ENCODE data around the gene C8B. TPM values are rescaled to one million over a fixed set of nuclear protein-coding genes. Genes with fewer than 3 reads are reported as not detected.

Gene C8B
- total RNA-seq, 1 experiment from 2014 or later: 0.10 TPM

DNA sequence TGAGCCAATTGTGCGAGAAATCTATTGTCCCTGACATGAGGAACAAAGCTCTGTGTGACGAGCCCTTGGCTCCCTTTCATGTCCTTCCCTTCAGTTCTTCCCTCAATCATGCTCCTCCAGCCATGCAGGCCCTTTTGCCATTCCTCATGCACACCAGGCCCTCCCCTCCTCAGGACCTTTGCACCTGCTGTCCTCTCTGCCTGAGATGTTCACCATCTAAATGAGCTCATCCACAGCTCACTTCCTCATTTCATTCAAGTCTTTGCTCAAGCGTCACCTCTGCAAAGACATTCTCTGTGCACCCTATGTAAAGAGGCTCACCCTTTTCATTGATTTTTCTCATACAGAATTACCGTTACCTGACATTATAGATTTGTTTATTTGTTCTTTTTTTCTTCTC, 43.7 kb downstream of the C8B start:
- CTCF ChIA-PET: no interaction called here
- no peak for TF ChIP-seq CBX3 (IDR thresholded peaks at IDR 0.05; ENCODE audit: low read depth)
- TF ChIP-seq, protein P1, sequence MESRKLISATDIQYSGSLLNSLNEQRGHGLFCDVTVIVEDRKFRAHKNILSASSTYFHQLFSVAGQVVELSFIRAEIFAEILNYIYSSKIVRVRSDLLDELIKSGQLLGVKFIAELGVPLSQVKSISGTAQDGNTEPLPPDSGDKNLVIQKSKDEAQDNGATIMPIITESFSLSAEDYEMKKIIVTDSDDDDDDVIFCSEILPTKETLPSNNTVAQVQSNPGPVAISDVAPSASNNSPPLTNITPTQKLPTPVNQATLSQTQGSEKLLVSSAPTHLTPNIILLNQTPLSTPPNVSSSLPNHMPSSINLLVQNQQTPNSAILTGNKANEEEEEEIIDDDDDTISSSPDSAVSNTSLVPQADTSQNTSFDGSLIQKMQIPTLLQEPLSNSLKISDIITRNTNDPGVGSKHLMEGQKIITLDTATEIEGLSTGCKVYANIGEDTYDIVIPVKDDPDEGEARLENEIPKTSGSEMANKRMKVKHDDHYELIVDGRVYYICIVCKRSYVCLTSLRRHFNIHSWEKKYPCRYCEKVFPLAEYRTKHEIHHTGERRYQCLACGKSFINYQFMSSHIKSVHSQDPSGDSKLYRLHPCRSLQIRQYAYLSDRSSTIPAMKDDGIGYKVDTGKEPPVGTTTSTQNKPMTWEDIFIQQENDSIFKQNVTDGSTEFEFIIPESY (IDR thresholded peaks at IDR 0.05; ENCODE audit: extremely low read depth, insufficient replicate concordance, low read length): no peak
- TF ChIP-seq FOSL1 (IDR thresholded peaks at IDR 0.05; ENCODE audit: low read depth): no peak
- no peak for TF ChIP-seq TCF7L2 (IDR thresholded peaks at IDR 0.05; ENCODE audit: borderline replicate concordance, extremely low read depth, insufficient read depth, insufficient read length)
- no peak for TF ChIP-seq SP1 (IDR thresholded peaks at IDR 0.05; ENCODE audit: low read depth)
- no peak for TF ChIP-seq EZH2phosphoT487 (IDR thresholded peaks at IDR 0.05; ENCODE audit: borderline replicate concordance)
- TF ChIP-seq JUND (IDR thresholded peaks at IDR 0.05): no peak
- TF ChIP-seq, protein P2, sequence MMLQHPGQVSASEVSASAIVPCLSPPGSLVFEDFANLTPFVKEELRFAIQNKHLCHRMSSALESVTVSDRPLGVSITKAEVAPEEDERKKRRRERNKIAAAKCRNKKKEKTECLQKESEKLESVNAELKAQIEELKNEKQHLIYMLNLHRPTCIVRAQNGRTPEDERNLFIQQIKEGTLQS (IDR thresholded peaks at IDR 0.05): no peak
- TF ChIP-seq ZNF274 (IDR thresholded peaks at IDR 0.05; ENCODE audit: low read depth, low read length): no peak
- no peak for TF ChIP-seq ZFX (IDR thresholded peaks at IDR 0.05)
- TF ChIP-seq YY1 (IDR thresholded peaks at IDR 0.05; ENCODE audit: extremely low read depth, insufficient replicate concordance, low read depth, low read length): no peak
- no peak for TF ChIP-seq RAD21 (IDR thresholded peaks at IDR 0.05; ENCODE audit: low read depth)
- TF ChIP-seq EGR1 (IDR thresholded peaks at IDR 0.05; ENCODE audit: low read depth): no peak
- no peak for TF ChIP-seq SIN3A (IDR thresholded peaks at IDR 0.05; ENCODE audit: low read depth)
- TF ChIP-seq, protein P3, sequence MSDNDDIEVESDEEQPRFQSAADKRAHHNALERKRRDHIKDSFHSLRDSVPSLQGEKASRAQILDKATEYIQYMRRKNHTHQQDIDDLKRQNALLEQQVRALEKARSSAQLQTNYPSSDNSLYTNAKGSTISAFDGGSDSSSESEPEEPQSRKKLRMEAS (IDR thresholded peaks at IDR 0.05): no peak
- TF ChIP-seq, protein P4, sequence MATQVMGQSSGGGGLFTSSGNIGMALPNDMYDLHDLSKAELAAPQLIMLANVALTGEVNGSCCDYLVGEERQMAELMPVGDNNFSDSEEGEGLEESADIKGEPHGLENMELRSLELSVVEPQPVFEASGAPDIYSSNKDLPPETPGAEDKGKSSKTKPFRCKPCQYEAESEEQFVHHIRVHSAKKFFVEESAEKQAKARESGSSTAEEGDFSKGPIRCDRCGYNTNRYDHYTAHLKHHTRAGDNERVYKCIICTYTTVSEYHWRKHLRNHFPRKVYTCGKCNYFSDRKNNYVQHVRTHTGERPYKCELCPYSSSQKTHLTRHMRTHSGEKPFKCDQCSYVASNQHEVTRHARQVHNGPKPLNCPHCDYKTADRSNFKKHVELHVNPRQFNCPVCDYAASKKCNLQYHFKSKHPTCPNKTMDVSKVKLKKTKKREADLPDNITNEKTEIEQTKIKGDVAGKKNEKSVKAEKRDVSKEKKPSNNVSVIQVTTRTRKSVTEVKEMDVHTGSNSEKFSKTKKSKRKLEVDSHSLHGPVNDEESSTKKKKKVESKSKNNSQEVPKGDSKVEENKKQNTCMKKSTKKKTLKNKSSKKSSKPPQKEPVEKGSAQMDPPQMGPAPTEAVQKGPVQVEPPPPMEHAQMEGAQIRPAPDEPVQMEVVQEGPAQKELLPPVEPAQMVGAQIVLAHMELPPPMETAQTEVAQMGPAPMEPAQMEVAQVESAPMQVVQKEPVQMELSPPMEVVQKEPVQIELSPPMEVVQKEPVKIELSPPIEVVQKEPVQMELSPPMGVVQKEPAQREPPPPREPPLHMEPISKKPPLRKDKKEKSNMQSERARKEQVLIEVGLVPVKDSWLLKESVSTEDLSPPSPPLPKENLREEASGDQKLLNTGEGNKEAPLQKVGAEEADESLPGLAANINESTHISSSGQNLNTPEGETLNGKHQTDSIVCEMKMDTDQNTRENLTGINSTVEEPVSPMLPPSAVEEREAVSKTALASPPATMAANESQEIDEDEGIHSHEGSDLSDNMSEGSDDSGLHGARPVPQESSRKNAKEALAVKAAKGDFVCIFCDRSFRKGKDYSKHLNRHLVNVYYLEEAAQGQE (IDR thresholded peaks at IDR 0.05; ENCODE audit: low read depth): no peak
- Histone ChIP-seq H3K4me3 (replicated peaks in 1 of 2; ENCODE audit: low read depth in 1 of 2, low read length in 2 of 2) (no peak overlapping the region), H3K79me2 (ENCODE audit: insufficient read depth, low read length) (no peaks in the 10 kb centered on the region), H3K9me2 (ENCODE audit: insufficient read depth) (no peaks in the 10 kb centered on the region), H3K36me3 (ENCODE audit: control insufficient read depth in 1 of 2, insufficient read depth in 2 of 2, low read length in 2 of 2) (no peaks in the 10 kb centered on the region), H3K9ac (ENCODE audit: low read length) (no peak overlapping the region), H3K27me3 (ENCODE audit: insufficient read depth, low read length) (peaks cover 8% of the 10 kb centered on the region), H2AFZ (ENCODE audit: low read depth, low read length, poor library complexity, severe bottlenecking) (no peak overlapping the region), H3K4me1 (ENCODE audit: control insufficient read depth in 1 of 2, insufficient read depth in 2 of 2, low read length in 2 of 2) (no peaks in the 10 kb centered on the region), H4K20me1 (ENCODE audit: insufficient read depth) (no peaks in the 10 kb centered on the region), H3K9me3 (ENCODE audit: control insufficient read depth in 1 of 2, insufficient read depth in 1 of 2, low read depth in 1 of 2, low read length in 2 of 2) (no peaks in the 10 kb centered on the region), H3K27ac (ENCODE audit: low read depth, low read length) (no peak overlapping the region), H3K4me2 (ENCODE audit: low read length) (no peak overlapping the region)
- RAD21 ChIA-PET (ENCODE audit: low non-redundant PET in 1 of 2, low total read pairs in 2 of 2, uncharacterized antibody in 2 of 2, unreplicated experiment in 2 of 2): no interaction called here
- POLR2A ChIA-PET: no interaction called here
- DNase-seq (ENCODE audit: low read depth, low spot score) (no peak), ATAC-seq (no peak)
- intact Hi-C loops (cut with micrococcal nuclease): no loop called here
- no TSS peak for BruUV-seq (replicated peaks)
